Left ventricle myocardium inferior (tissue), 1 donor: ENCODE results near the gene GLIPR1L2. TPM values are rescaled to one million over a fixed set of nuclear protein-coding genes. Genes with fewer than 3 reads are reported as not detected.
"Not testable (repeated sequence)": the region's sequence is repeated elsewhere in the genome, so short reads cannot be mapped to it uniquely, and the experiment has no call there.

Experiments used
- DNase-seq: peaks from one replicate; pipeline ENCODE4 v3.0.0-alpha.2; 2020
- H3K27ac ChIP-seq: fragments of 200-600 bp; replicated peaks from 2 replicates; pipeline ENCODE4 v1.8.0; 2021
- H3K27me3 ChIP-seq: fragments of 200-600 bp; 2 replicates; pipeline ENCODE4 v1.8.0; 2021; ENCODE audit warnings: low read depth
- H3K36me3 ChIP-seq: fragments of 200-600 bp; 2 replicates; pipeline ENCODE4 v1.8.0; 2021
- H3K4me1 ChIP-seq: fragments of 200-600 bp; 2 replicates; pipeline ENCODE4 v1.8.0; 2021
- H3K4me3 ChIP-seq: fragments of 200-600 bp; 2 replicates; pipeline ENCODE4 v1.8.0; 2021; ENCODE audit warnings: mild to moderate bottlenecking, moderate library complexity
- H3K9me3 ChIP-seq: fragments of 200-600 bp; replicated peaks from 2 replicates; pipeline ENCODE4 v1.8.0; 2021
- CTCF ChIP-seq: fragments of 200-600 bp; IDR thresholded peaks from 2 replicates; pipeline ENCODE4 v1.8.0; 2021; ENCODE audit warnings: antibody characterized with exemption, mild to moderate bottlenecking, borderline replicate concordance
- intact Hi-C: fragments of 100-400 bp; cut with micrococcal nuclease; formaldehyde crosslinking; loops from one replicate; pipeline ENCODE4 v1.11.0; 2022
- long read RNA-seq: library from polyadenylated mRNA; unstranded; transcript quantifications from one replicate; pipeline ENCODE4 v2.0.0, GENCODE V29; 2021
- total RNA-seq: library from RNA; stranded (reverse); fragmentation: NEBNext Ultra II Directional; extraction: Animal tissue kit (Norgen Biotek cat#: 25700); gene quantifications from one replicate; pipeline ENCODE4 v1.2.1, GENCODE V29; 2021
- donor health status: DM: no; HTN: yes; CAD: no; lungs with severe emphysema.

The GLIPR1L2 gene
- total RNA-seq = 1.5 TPM
- long read RNA-seq, partial matches to known transcripts = 0 of 4 reads
- long read RNA-seq, other reads (novel, unspliced or antisense) = 1 of 4 reads

GRCh38 chr12:75390899-75391538, at the start of gene GLIPR1L2:
Gene GLIPR1L2, plus strand, starts transcription at chr12:75391089. Its CDS starts 28 bp downstream, at chr12:75391117.
- H3K27me3 ChIP-seq = no peaks in the 10 kb centered on the region
- H3K36me3 ChIP-seq = peaks cover 2% of the 10 kb centered on the region
- H3K4me3 ChIP-seq = peak within 1 kb of the TSS; percentile 76
- H3K9me3 ChIP-seq = no peaks in the 10 kb centered on the region
- peak; percentile 89 for TF ChIP-seq CTCF
- H3K27ac ChIP-seq = peak within 1 kb of the TSS; percentile 90
- intact Hi-C loops = no loop called here
- peak; percentile 95 for DNase-seq
- H3K4me1 ChIP-seq = peaks cover 35% of the 10 kb centered on the region

- DNase-seq = no peak
- H3K9me3 ChIP-seq = peaks cover 4% of the 10 kb centered on the region
- no peak overlapping the region for H3K27ac ChIP-seq
- no peak for TF ChIP-seq CTCF
- H3K4me3 ChIP-seq = no peak overlapping the region
- no peaks in the 10 kb centered on the region for H3K4me1 ChIP-seq
- no peaks in the 10 kb centered on the region for H3K36me3 ChIP-seq
- no peaks in the 10 kb centered on the region for H3K27me3 ChIP-seq
- intact Hi-C loops = no loop called here
Measured at GRCh38 chr12:75341873-75342272, 49.0 kb upstream of the GLIPR1L2 start.

- TF ChIP-seq CTCF = no peak
- H3K27ac ChIP-seq = no peak overlapping the region
- no peaks in the 10 kb centered on the region for H3K4me1 ChIP-seq
- no peak overlapping the region for H3K4me3 ChIP-seq
- DNase-seq = no peak
- H3K36me3 ChIP-seq = no peaks in the 10 kb centered on the region
- no peaks in the 10 kb centered on the region for H3K27me3 ChIP-seq
- no peaks in the 10 kb centered on the region for H3K9me3 ChIP-seq
- intact Hi-C loops = no loop called here
Measured at GRCh38 chr12:75345531-75345930, 45.4 kb upstream of the GLIPR1L2 start.

GRCh38 chr12:75346215-75346614, 44.7 kb upstream of the GLIPR1L2 start:
- H3K27ac ChIP-seq, DNase-seq, H3K36me3 ChIP-seq, H3K4me1 ChIP-seq, H3K4me3 ChIP-seq, H3K9me3 ChIP-seq, intact Hi-C loops, H3K27me3 ChIP-seq: not testable (repeated sequence)

GRCh38 chr12:75349946-75350345, 40.9 kb upstream of the GLIPR1L2 start:
- DNase-seq = no peak
- Histone ChIP-seq H3K27me3 (no peaks in the 10 kb centered on the region), H3K4me1 (no peaks in the 10 kb centered on the region), H3K36me3 (no peaks in the 10 kb centered on the region), H3K4me3 (no peak overlapping the region), H3K9me3 (peaks cover 19% of the 10 kb centered on the region), H3K27ac (no peak overlapping the region)
- TF ChIP-seq CTCF = no peak
- intact Hi-C loops = no loop called here

- no peak for DNase-seq
- intact Hi-C loops = no loop called here
- Histone ChIP-seq H3K27ac (no peak overlapping the region), H3K4me3 (no peak overlapping the region), H3K9me3 (peaks cover 23% of the 10 kb centered on the region), H3K27me3 (no peaks in the 10 kb centered on the region), H3K4me1 (no peaks in the 10 kb centered on the region), H3K36me3 (no peaks in the 10 kb centered on the region)
- no peak for TF ChIP-seq CTCF
Measured at GRCh38 chr12:75350413-75350812, 40.5 kb upstream of the GLIPR1L2 start.
